ENCODE data around the gene IGSF1. TPM values are rescaled to one million over a fixed set of nuclear protein-coding genes. Genes with fewer than 3 reads are reported as not detected.

The IGSF1 gene
- total and polyA plus RNA-seq, 3 experiments from 2014 or later: not detected

- Mint-ChIP-seq H3K27ac (no peak overlapping the region), H3K9me3 (no peaks in the 10 kb centered on the region), H3K4me3 (no peak overlapping the region), H3K4me1 (no peaks in the 10 kb centered on the region), H3K36me3 (no peaks in the 10 kb centered on the region), H3K27me3 (peaks cover 0 to 10% of the 10 kb centered on the region in 2 donors)
- H3K9me3 ChIP-seq (ENCODE audit: low read length): no peaks in the 10 kb centered on the region
- no peaks in the 10 kb centered on the region for H3K36me3 ChIP-seq (ENCODE audit: insufficient read depth, low read length)
- no peak overlapping the region for H3K27ac ChIP-seq (ENCODE audit: low read depth, low read length)
- no peak overlapping the region for H3K4me3 ChIP-seq (ENCODE audit: low read length)
- no peaks in the 10 kb centered on the region for H3K4me1 ChIP-seq (ENCODE audit: insufficient read depth, low read length)
- DNase-seq: no peak
- CTCF ChIA-PET: no interaction called here
- POLR2A ChIA-PET: no interaction called here
- no peaks in the 10 kb centered on the region for H3K27me3 ChIP-seq (ENCODE audit: insufficient read depth, low read length, poor library complexity, severe bottlenecking)
Measured at GRCh38 chrX:131226591-131226990, 62.5 kb downstream of the IGSF1 start.

DNA sequence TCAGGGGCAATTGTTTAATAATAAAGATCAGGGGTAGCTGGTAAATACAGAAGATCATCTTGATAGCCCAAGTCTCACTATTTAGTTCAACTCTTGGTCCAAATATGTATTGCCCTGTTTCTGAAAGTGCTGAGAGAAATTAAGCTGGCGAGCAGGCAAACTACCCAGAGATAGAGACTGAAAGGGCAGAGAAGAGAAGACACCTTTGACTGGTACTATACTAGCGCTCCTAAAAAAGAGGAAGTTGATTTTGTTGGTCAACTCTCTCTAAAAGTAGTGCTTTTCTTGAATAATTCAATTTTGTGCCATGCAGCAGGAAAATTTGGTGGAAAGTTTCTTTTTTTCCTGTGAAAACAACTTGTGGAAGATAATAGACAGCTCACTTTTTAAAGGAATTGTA is 64.0 kb downstream of the IGSF1 start:
- ChIA-PET CTCF (no interaction called here), POLR2A (no interaction called here)
- Mint-ChIP-seq H3K4me3 (no peak overlapping the region), H3K27ac (no peak overlapping the region), H3K36me3 (no peaks in the 10 kb centered on the region), H3K9me3 (no peaks in the 10 kb centered on the region), H3K4me1 (no peaks in the 10 kb centered on the region), H3K27me3 (peaks cover 0 to 10% of the 10 kb centered on the region in 2 donors)
- H3K36me3 ChIP-seq (ENCODE audit: insufficient read depth, low read length): no peaks in the 10 kb centered on the region
- H3K9me3 ChIP-seq (ENCODE audit: low read length): no peaks in the 10 kb centered on the region
- no peaks in the 10 kb centered on the region for H3K27me3 ChIP-seq (ENCODE audit: insufficient read depth, low read length, poor library complexity, severe bottlenecking)
- no peak overlapping the region for H3K4me3 ChIP-seq (ENCODE audit: low read length)
- no peak overlapping the region for H3K27ac ChIP-seq (ENCODE audit: low read depth, low read length)
- H3K4me1 ChIP-seq (ENCODE audit: insufficient read depth, low read length): no peaks in the 10 kb centered on the region
- DNase-seq: no peak

Other genes with a start within 250 kb of the IGSF1 start
- gene ARHGAP36, start 231.0 kb downstream of the IGSF1 start, total RNA-seq: not detected
- not detected for gene ARHGAP36, start 231.0 kb downstream of the IGSF1 start, polyA plus RNA-seq